ENCODE results near the gene C22orf39. TPM values are rescaled to one million over a fixed set of nuclear protein-coding genes. Genes with fewer than 3 reads are reported as not detected.

Gene C22orf39
- total RNA-seq, 4 donors from 2014 or later: 15.8 to 54.0 (median 24.7) TPM

- DNase-seq: no peak
- Histone ChIP-seq H3K27me3 (no peaks in the 10 kb centered on the region), H3K27ac (peak overlapping the region in 2 of 4 donors; percentile 96 to 97), H3K4me3 (peak overlapping the region; percentile 67 to 95 (median 84)), H3K4me1 (peaks cover 18 to 46% (median 26%) of the 10 kb centered on the region in 3 donors), H3K36me3 (peaks cover 0 to 5% (median 0%) of the 10 kb centered on the region in 3 donors), H3K9me3 (no peaks in the 10 kb centered on the region)
- TF ChIP-seq POLR2A (IDR thresholded peaks at IDR 0.05) (no peak), CTCF (IDR thresholded peaks at IDR 0.05) (no peak)
- WGBS, 2 donors: 2% methylated on average over 4 to 5 of the region's 15 CpGs
- intact Hi-C loops (cut with DNase I): no loop called here
These were observed 32.7 kb upstream of the C22orf39 start for GRCh38 chr22:19480173-19480568.

GRCh38 chr22:19479355-19480172 lies 32.1 kb upstream of the C22orf39 start, which contains the start of gene CDC45:
Gene CDC45 (plus strand): TSS chr22:19479920. CDS start chr22:19479969, 49 bp downstream.
- H3K4me3 ChIP-seq: peak within 1 kb of the TSS; percentile 67 to 95 (median 84)
- peak; percentile 74 for DNase-seq
- WGBS, 2 donors: 0 to 1% methylated on average over 16 to 20 of the region's 50 CpGs
- peaks cover 0 to 11% (median 4%) of the 10 kb centered on the region in 3 donors for H3K36me3 ChIP-seq
- intact Hi-C loops (cut with DNase I): no loop called here
- no peaks in the 10 kb centered on the region for H3K27me3 ChIP-seq
- H3K4me1 ChIP-seq: peaks cover 18 to 52% (median 26%) of the 10 kb centered on the region in 3 donors
- TF ChIP-seq CTCF (IDR thresholded peaks at IDR 0.05) (no peak), POLR2A (IDR thresholded peaks at IDR 0.05) (no peak)
- no peaks in the 10 kb centered on the region for H3K9me3 ChIP-seq
- H3K27ac ChIP-seq: peak within 1 kb of the TSS; percentile 95 to 99 (median 96)

GRCh38 chr22:19478901-19479354 lies 31.4 kb upstream of the C22orf39 start, which contains the start of gene UFD1:
Gene UFD1 (minus strand): TSS chr22:19479193. CDS start chr22:19479085, 108 bp downstream.
- no peaks in the 10 kb centered on the region for H3K9me3 ChIP-seq
- H3K27ac ChIP-seq: peak within 1 kb of the TSS; percentile 95 to 99 (median 96)
- peaks cover 18 to 58% (median 26%) of the 10 kb centered on the region in 3 donors for H3K4me1 ChIP-seq
- DNase-seq: no peak
- H3K27me3 ChIP-seq: no peaks in the 10 kb centered on the region
- WGBS, 2 donors: 0% methylated on average over 6 of the region's 42 CpGs
- H3K4me3 ChIP-seq: peak within 1 kb of the TSS; percentile 67 to 95 (median 84)
- intact Hi-C loops (cut with DNase I): no loop called here
- peak in 2 of 6 experiments; percentile 5 to 21 for TF ChIP-seq CTCF (IDR thresholded peaks at IDR 0.05)
- TF ChIP-seq POLR2A (IDR thresholded peaks at IDR 0.05): peak in 3 of 4 donors; percentile 13 to 55 (median 53)
- peaks cover 0 to 18% (median 5%) of the 10 kb centered on the region in 3 donors for H3K36me3 ChIP-seq

GRCh38 chr22:19478045-19478900 lies 30.8 kb upstream of the C22orf39 start:
- Histone ChIP-seq H3K9me3 (no peaks in the 10 kb centered on the region), H3K36me3 (peaks cover 6 to 24% (median 9%) of the 10 kb centered on the region in 3 donors), H3K4me1 (peaks cover 18 to 61% (median 26%) of the 10 kb centered on the region in 3 donors), H3K27ac (peak overlapping the region; percentile 95 to 99 (median 96)), H3K27me3 (no peaks in the 10 kb centered on the region), H3K4me3 (peak overlapping the region; percentile 67 to 95 (median 84))
- intact Hi-C loops (cut with DNase I): no loop called here
- DNase-seq: no peak
- WGBS, 2 donors: 0 to 1% methylated on average over 15 to 21 of the region's 31 CpGs
- no peak for TF ChIP-seq CTCF (IDR thresholded peaks at IDR 0.05)
- no peak for TF ChIP-seq POLR2A (IDR thresholded peaks at IDR 0.05)
